K562 (cell line): ENCODE data around the gene ALKBH2. TPM values are rescaled to one million over a fixed set of nuclear protein-coding genes. Genes with fewer than 3 reads are reported as not detected.
A peak's percentile ranks its signal among the peaks of the same experiment; 100 is the strongest.

Source experiments
- BCL6 ChIP-seq: fragments of 250-450 bp; sonication (Bioruptor Pico); IDR thresholded peaks from 2 replicates; pipeline ENCODE4 v1.4.0; 2020
- DLX4 ChIP-seq: fragments of 250-450 bp; sonication (Bioruptor Pico); IDR thresholded peaks from 2 replicates; pipeline ENCODE4 v1.6.1; 2021; ENCODE audit warnings: mild to moderate bottlenecking
- ELF1 ChIP-seq: fragments of 200-800 bp; sonication (Bioruptor generic); IDR thresholded peaks from 2 replicates; pipeline ENCODE4 v1.6.1; 2016; ENCODE audit warnings: missing genetic modification characterization, missing compliant biosample characterization
- EP400 ChIP-seq: fragments of 450-650 bp; IDR thresholded peaks from 2 replicates; pipeline ENCODE4 v1.6.1; 2017; ENCODE audit warnings: antibody characterized with exemption, mild to moderate bottlenecking, moderate library complexity
- FOXJ3 ChIP-seq: sonication (generic); formaldehyde crosslinking; IDR thresholded peaks from 2 replicates; pipeline ENCODE4 v1.4.0; 2020; ENCODE audit warnings: mild to moderate bottlenecking, missing genetic modification reagents
- HDAC2 ChIP-seq: fragments of 450-650 bp; IDR thresholded peaks from 2 replicates; pipeline ENCODE4 v1.6.1; 2016; ENCODE audit warnings: mild to moderate bottlenecking
- HES1 ChIP-seq: fragments of 450-650 bp; IDR thresholded peaks from 2 replicates; pipeline ENCODE4 v1.6.1; 2016; ENCODE audit warnings: low read depth, mild to moderate bottlenecking, moderate library complexity
- HMBOX1 ChIP-seq: sonication (generic); IDR thresholded peaks from 2 replicates; pipeline ENCODE4 v1.6.1; 2016
- LEF1 ChIP-seq: fragments of 450-650 bp; IDR thresholded peaks from 2 replicates; pipeline ENCODE4 v1.6.1; 2016; ENCODE audit warnings: mild to moderate bottlenecking
- RB1 ChIP-seq: fragments of 450-650 bp; IDR thresholded peaks from 2 replicates; pipeline ENCODE4 v1.6.1; 2017; ENCODE audit warnings: low read depth, mild to moderate bottlenecking
- RERE ChIP-seq: sonication (generic); formaldehyde crosslinking; IDR thresholded peaks from 2 replicates; pipeline ENCODE4 v1.8.0; 2023; ENCODE audit warnings: missing genetic modification reagents, mild to moderate bottlenecking, borderline replicate concordance
- SRSF9 ChIP-seq: fragments of 200-400 bp; formaldehyde crosslinking; IDR thresholded peaks from 2 replicates; pipeline ENCODE4 v1.6.1; 2017; ENCODE audit warnings: low read depth, low read length, borderline replicate concordance
- ZBTB1 ChIP-seq: sonication (generic); formaldehyde crosslinking; IDR thresholded peaks from 2 replicates; pipeline ENCODE4 v1.8.1; 2023; ENCODE audit warnings: missing genetic modification reagents, low read depth, mild to moderate bottlenecking, borderline replicate concordance
- ZNF263 ChIP-seq: sonication (generic); formaldehyde crosslinking; IDR thresholded peaks from 2 replicates; pipeline ENCODE4 v1.8.0; 2022; ENCODE audit warnings: mild to moderate bottlenecking, missing genetic modification reagents, borderline replicate concordance
- ZNF354B ChIP-seq: fragments of 250-450 bp; sonication (Bioruptor Pico); IDR thresholded peaks from 2 replicates; pipeline ENCODE4 v1.4.0; 2020
- polyA plus RNA-seq, 8 experiments: library from polyadenylated mRNA; depleted of rRNA in 4 of 8; stranded (reverse) in 5 of 8; unstranded in 3 of 8; fragments of >200 nt; fragmentation: Nextera tagmentation in 2 of 8; fragmentation: Illumina TruSeq in 1 of 8; extraction: Ambion mirVana in 2 of 8; extraction: Trizol in 1 of 8; gene quantifications; 2 replicates each; pipeline versions ENCODE4 v1.2.1 to v1.2.3, GENCODE V29; 2011 to 2014; ENCODE audit warnings: inconsistent platforms in 1 of 8, missing spikeins in 1 of 8
- total RNA-seq, 7 experiments: library from RNA; depleted of rRNA in 6 of 7; stranded (reverse); fragments of >200 nt in 6 of 7; fragmentation: Illumina TruSeq in 2 of 7; extraction: Trizol in 2 of 7; gene quantifications; 2 replicates each; pipeline versions ENCODE4 v1.2.1 to v1.2.3, GENCODE V29; 2011 to 2021; ENCODE audit warnings: low replicate concordance in 1 of 7
- TF ChIP-seq, protein P1 (sequence below): fragments of 150-350 bp; conservative IDR thresholded peaks from 2 replicates; pipeline ENCODE4 v1.6.1; 2014; ENCODE audit warnings: low read length

ALKBH2 gene
- total and polyA plus RNA-seq, 9 of the 15 experiments (the other 6 are each of a cell fraction or from before 2014, with no cell fraction given): 5.9 to 56.1 (median 41.9) TPM

- no peak for TF ChIP-seq RERE
- no peak for TF ChIP-seq DLX4 (CRISPR knock-in tag)
- 0 out of 2 replicates have a peak, but pooled peaks have one; percentile 20 for TF ChIP-seq FOXJ3
- TF ChIP-seq ZNF354B (CRISPR knock-in tag): no peak
- no peak for TF ChIP-seq BCL6 (CRISPR knock-in tag)
- TF ChIP-seq HES1: no peak
- TF ChIP-seq HDAC2: peak; percentile 29; the same call in 1 of the 2 replicates
- 0 out of 2 replicates have a peak, but pooled peaks have one; percentile 21 for TF ChIP-seq ZNF263 (CRISPR knock-in tag)
- no peak for TF ChIP-seq ZBTB1 (CRISPR knock-in tag)
- TF ChIP-seq EP400: peak; percentile 44; the same call in 1 of the 2 replicates
- 0 out of 2 replicates have a peak, but pooled peaks have one; percentile 31 for TF ChIP-seq LEF1
- TF ChIP-seq HMBOX1: no peak
- peak; percentile 77; the same call in 1 of the 2 replicates for TF ChIP-seq ELF1 (tag)
- TF ChIP-seq RB1: peak; percentile 97
- TF ChIP-seq, protein P1, sequence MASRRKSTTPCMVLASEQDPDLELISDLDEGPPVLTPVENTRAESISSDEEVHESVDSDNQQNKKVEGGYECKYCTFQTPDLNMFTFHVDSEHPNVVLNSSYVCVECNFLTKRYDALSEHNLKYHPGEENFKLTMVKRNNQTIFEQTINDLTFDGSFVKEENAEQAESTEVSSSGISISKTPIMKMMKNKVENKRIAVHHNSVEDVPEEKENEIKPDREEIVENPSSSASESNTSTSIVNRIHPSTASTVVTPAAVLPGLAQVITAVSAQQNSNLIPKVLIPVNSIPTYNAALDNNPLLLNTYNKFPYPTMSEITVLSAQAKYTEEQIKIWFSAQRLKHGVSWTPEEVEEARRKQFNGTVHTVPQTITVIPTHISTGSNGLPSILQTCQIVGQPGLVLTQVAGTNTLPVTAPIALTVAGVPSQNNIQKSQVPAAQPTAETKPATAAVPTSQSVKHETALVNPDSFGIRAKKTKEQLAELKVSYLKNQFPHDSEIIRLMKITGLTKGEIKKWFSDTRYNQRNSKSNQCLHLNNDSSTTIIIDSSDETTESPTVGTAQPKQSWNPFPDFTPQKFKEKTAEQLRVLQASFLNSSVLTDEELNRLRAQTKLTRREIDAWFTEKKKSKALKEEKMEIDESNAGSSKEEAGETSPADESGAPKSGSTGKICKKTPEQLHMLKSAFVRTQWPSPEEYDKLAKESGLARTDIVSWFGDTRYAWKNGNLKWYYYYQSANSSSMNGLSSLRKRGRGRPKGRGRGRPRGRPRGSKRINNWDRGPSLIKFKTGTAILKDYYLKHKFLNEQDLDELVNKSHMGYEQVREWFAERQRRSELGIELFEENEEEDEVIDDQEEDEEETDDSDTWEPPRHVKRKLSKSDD: 0 out of 2 replicates have a peak, but pooled peaks have one; percentile 53
- no peak for TF ChIP-seq SRSF9
Measured at GRCh38 chr12:109052414-109053323, 40.6 kb downstream of the ALKBH2 start, which contains the start of gene USP30 (continued).
